GM12891 (cell line): ENCODE results near the gene EPYC.

Experiments used
- POLR2A ChIP-seq: IDR thresholded peaks from 2 replicates; pipeline ENCODE4 v1.6.1; 2011; ENCODE audit warnings: low read depth, low read length, control low read depth
- POLR2AphosphoS5 ChIP-seq: IDR thresholded peaks from 2 replicates; pipeline ENCODE4 v1.6.1; 2011; ENCODE audit warnings: low read depth, low read length, control low read depth
- SPI1 ChIP-seq: IDR thresholded peaks from 2 replicates; pipeline ENCODE4 v1.6.1; 2011; ENCODE audit warnings: low read depth, low read length, control low read depth

- no peak for TF ChIP-seq POLR2A
- no peak for TF ChIP-seq SPI1
- no peak for TF ChIP-seq POLR2AphosphoS5
These were observed at the start of gene EPYC for GRCh38 chr12:91004872-91005271.
